ENCODE data around the gene DYNLRB1. TPM values are rescaled to one million over a fixed set of nuclear protein-coding genes. Genes with fewer than 3 reads are reported as not detected.

Gene DYNLRB1
- polyA plus RNA-seq, 3 donors, result 139 to 166 (median 148) TPM

DNA sequence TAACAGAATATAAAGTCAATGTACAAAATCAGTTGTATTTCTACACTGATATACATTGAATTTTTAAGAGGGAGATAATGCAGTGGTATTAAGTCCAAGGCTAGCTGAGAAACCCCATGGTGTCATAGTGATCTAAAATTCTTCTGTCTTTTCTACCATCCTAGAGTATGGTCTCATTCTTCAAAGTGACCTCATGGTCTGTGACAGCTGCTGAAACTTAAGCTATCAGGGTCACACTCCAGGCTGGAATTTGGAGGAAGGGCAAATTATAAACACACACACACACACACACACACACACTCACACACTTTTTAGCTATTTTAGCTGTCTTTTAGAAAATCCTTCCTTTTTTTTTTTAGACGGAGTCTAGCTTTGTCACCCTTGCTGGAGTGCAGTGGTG lies 47.3 kb upstream of the DYNLRB1 start:
- Histone ChIP-seq H4K20me1 (ENCODE audit: insufficient read depth, low read length) (peaks cover 53% of the 10 kb centered on the region), H3K9ac (ENCODE audit: insufficient read depth, low read length, poor library complexity, severe bottlenecking) (no peak overlapping the region), H3K4me1 (ENCODE audit: control insufficient read depth in 1 of 2, insufficient read depth in 2 of 2, low read length in 2 of 2) (no peaks in the 10 kb centered on the region), H2AFZ (ENCODE audit: insufficient read depth, low read depth, low read length, poor library complexity, severe bottlenecking) (no peak overlapping the region), H3K36me3 (replicated peaks in 1 of 2; ENCODE audit: control insufficient read depth in 1 of 2, insufficient read depth in 2 of 2, low read length in 2 of 2) (peaks cover 82 to 96% of the 10 kb centered on the region in 2 donors), H3K4me3 (replicated peaks in 1 of 3; ENCODE audit: low read depth in 2 of 3, low read length in 3 of 3) (no peak overlapping the region), H3K27me3 (ENCODE audit: control insufficient read depth in 2 of 2, insufficient read depth in 2 of 2, low read length in 2 of 2) (no peaks in the 10 kb centered on the region), H3K27ac (ENCODE audit: low read depth in 1 of 2, low read length in 2 of 2) (peak overlapping the region in 1 of 2 donors; percentile 31), H3K4me2 (replicated peaks; ENCODE audit: extremely low read depth, low read length, poor library complexity, severe bottlenecking) (no peak overlapping the region), H3K9me3 (replicated peaks in 1 of 2; ENCODE audit: control insufficient read depth in 1 of 2, insufficient read depth in 1 of 2, low read length in 2 of 2) (no peaks in the 10 kb centered on the region), H3K79me2 (ENCODE audit: insufficient read depth, low read length) (no peaks in the 10 kb centered on the region)
- H3K9me3 Mint-ChIP-seq, result no peaks in the 10 kb centered on the region
- H3K27ac Mint-ChIP-seq, result peak overlapping the region in 3 of 7 donors; percentile 9 to 76 (median 72)
- H3K36me3 Mint-ChIP-seq, result peaks cover 73 to 95% of the 10 kb centered on the region in 2 donors
- DNase-seq, result no peak
- H3K27me3 Mint-ChIP-seq (ENCODE audit: low read depth in 3 of 3), result peaks cover 0 to 2% (median 2%) of the 10 kb centered on the region in 3 donors
- intact Hi-C loops (cut with micrococcal nuclease), result no loop called here
- 22% methylated on average over 1 of the region's 1 CpG for WGBS (ENCODE audit: insufficient coverage)
- peaks cover 5% of the 10 kb centered on the region for H3K4me1 Mint-ChIP-seq
- TF ChIP-seq, protein P1, sequence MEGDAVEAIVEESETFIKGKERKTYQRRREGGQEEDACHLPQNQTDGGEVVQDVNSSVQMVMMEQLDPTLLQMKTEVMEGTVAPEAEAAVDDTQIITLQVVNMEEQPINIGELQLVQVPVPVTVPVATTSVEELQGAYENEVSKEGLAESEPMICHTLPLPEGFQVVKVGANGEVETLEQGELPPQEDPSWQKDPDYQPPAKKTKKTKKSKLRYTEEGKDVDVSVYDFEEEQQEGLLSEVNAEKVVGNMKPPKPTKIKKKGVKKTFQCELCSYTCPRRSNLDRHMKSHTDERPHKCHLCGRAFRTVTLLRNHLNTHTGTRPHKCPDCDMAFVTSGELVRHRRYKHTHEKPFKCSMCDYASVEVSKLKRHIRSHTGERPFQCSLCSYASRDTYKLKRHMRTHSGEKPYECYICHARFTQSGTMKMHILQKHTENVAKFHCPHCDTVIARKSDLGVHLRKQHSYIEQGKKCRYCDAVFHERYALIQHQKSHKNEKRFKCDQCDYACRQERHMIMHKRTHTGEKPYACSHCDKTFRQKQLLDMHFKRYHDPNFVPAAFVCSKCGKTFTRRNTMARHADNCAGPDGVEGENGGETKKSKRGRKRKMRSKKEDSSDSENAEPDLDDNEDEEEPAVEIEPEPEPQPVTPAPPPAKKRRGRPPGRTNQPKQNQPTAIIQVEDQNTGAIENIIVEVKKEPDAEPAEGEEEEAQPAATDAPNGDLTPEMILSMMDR (IDR thresholded peaks at IDR 0.05), result no peak
- no peak overlapping the region for H3K4me3 Mint-ChIP-seq

DNA sequence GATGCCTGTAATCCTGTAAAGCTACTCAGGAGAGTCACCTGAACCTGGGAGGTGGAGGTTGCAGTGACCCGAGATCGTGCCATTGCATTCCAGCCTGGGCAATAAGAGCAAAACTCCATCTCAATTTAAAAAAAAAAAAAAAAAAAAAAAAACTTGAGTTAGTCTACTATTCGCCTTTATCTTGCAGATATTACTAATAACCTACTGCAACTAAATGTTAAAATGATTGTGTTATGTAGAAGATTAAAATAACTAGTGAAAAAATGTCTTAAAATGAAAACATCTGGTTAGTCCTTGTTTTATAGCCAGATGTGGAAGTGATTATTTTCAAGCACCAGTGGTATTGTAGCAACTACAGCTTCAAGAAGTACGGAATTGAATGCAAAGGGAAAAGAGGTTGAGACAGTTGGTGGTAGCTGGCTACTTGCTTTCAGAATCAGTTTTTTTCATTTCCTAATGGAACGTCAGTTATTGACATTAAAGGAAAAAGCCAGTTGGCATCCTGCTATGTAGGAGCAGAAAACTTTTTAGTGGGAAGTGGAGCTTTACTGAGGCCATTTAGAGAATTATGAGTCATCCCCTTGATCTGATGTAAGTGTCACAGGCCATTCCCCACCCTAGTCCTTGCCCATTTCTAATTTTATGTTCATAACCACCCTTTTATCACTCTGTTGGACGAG lies 43.8 kb upstream of the DYNLRB1 start:
- Histone ChIP-seq H3K9me3 (replicated peaks in 1 of 2; ENCODE audit: control insufficient read depth in 1 of 2, insufficient read depth in 1 of 2, low read length in 2 of 2) (no peaks in the 10 kb centered on the region), H3K4me2 (replicated peaks; ENCODE audit: extremely low read depth, low read length, poor library complexity, severe bottlenecking) (no peak overlapping the region), H3K4me3 (replicated peaks in 1 of 3; ENCODE audit: low read depth in 2 of 3, low read length in 3 of 3) (no peak overlapping the region), H3K27me3 (ENCODE audit: control insufficient read depth in 2 of 2, insufficient read depth in 2 of 2, low read length in 2 of 2) (no peaks in the 10 kb centered on the region), H3K4me1 (ENCODE audit: control insufficient read depth in 1 of 2, insufficient read depth in 2 of 2, low read length in 2 of 2) (no peaks in the 10 kb centered on the region), H3K27ac (ENCODE audit: low read depth in 1 of 2, low read length in 2 of 2) (no peak overlapping the region), H3K79me2 (ENCODE audit: insufficient read depth, low read length) (no peaks in the 10 kb centered on the region), H4K20me1 (ENCODE audit: insufficient read depth, low read length) (peaks cover 46% of the 10 kb centered on the region), H3K36me3 (replicated peaks in 1 of 2; ENCODE audit: control insufficient read depth in 1 of 2, insufficient read depth in 2 of 2, low read length in 2 of 2) (peaks cover 64 to 78% of the 10 kb centered on the region in 2 donors), H2AFZ (ENCODE audit: insufficient read depth, low read depth, low read length, poor library complexity, severe bottlenecking) (no peak overlapping the region), H3K9ac (ENCODE audit: insufficient read depth, low read length, poor library complexity, severe bottlenecking) (no peak overlapping the region)
- peaks cover 60 to 87% of the 10 kb centered on the region in 2 donors for H3K36me3 Mint-ChIP-seq
- H3K9me3 Mint-ChIP-seq, result no peaks in the 10 kb centered on the region
- H3K27me3 Mint-ChIP-seq (ENCODE audit: low read depth in 3 of 3), result peaks cover 0 to 2% (median 0%) of the 10 kb centered on the region in 3 donors
- no peak overlapping the region for H3K4me3 Mint-ChIP-seq
- no CpG with 5 or more reads among the region's 6 CpGs for WGBS (ENCODE audit: insufficient coverage)
- H3K4me1 Mint-ChIP-seq, result peaks cover 7% of the 10 kb centered on the region
- intact Hi-C loops (cut with micrococcal nuclease), result no loop called here
- DNase-seq, result peak in 1 of 3 donors; percentile 12
- peak overlapping the region in 1 of 7 donors; percentile 34 for H3K27ac Mint-ChIP-seq
- TF ChIP-seq, protein P1 (IDR thresholded peaks at IDR 0.05), result no peak
